GM10248 (cell line): ENCODE data around the gene TMEM108.

Experiments
- CTCF ChIA-PET: fragments of 300-600 bp; sonication (Branson Sonifier 250); formaldehyde crosslinking; extraction: SDS; loops from one replicate; lab custom pipeline; 2021; ENCODE audit warnings: antibody characterized with exemption; lab: Yijun Ruan, JAX
- POLR2A ChIA-PET: fragments of 350-650 bp; sonication (Branson Sonifier 250); formaldehyde crosslinking; extraction: SDS; loops from one replicate; lab custom pipeline; 2020; ENCODE audit warnings: antibody characterized with exemption; lab: Yijun Ruan, JAX
- DNase-seq: peaks from one replicate; pipeline ENCODE4 v3.0.0; 2012; ENCODE audit errors: extremely low spot score
- CTCF ChIP-seq: IDR thresholded peaks from 2 replicates; pipeline ENCODE4 v1.5.1; 2012; ENCODE audit warnings: mild to moderate bottlenecking, low read depth; ENCODE audit errors: extremely low read depth, missing control alignments, control extremely low read depth

TMEM108 gene

GRCh38 chr3:133249490-133249889 lies 211.3 kb downstream of the TMEM108 start:
- DNase-seq = no peak
- ChIA-PET CTCF (interaction anchor here (1.6 kb wide), 1 partner anchor 13 kb away, joined by 6 read pairs; no protein-coding TSS in a partner anchor), POLR2A (no interaction called here)
- TF ChIP-seq CTCF = no peak

GRCh38 chr3:133254151-133254550 lies 216.0 kb downstream of the TMEM108 start:
- CTCF ChIA-PET = no interaction called here
- no peak for DNase-seq
- no peak for TF ChIP-seq CTCF
- POLR2A ChIA-PET = no interaction called here

- no peak for TF ChIP-seq CTCF
- DNase-seq = no peak
- POLR2A ChIA-PET = no interaction called here
- CTCF ChIA-PET = no interaction called here
Observed at GRCh38 chr3:133254716-133255115, 216.5 kb downstream of the TMEM108 start.

GRCh38 chr3:133256787-133257483 lies 218.7 kb downstream of the TMEM108 start:
- CTCF ChIA-PET = no interaction called here
- POLR2A ChIA-PET = no interaction called here
- TF ChIP-seq CTCF = no peak
- peak; percentile 18 for DNase-seq

GRCh38 chr3:133258358-133258757 lies 220.2 kb downstream of the TMEM108 start:
- ChIA-PET POLR2A (no interaction called here), CTCF (interaction anchor here (1.0 kb wide), 1 partner anchor 21 kb away, joined by 3 read pairs; no protein-coding TSS in a partner anchor)
- TF ChIP-seq CTCF = no peak
- DNase-seq = no peak

- no peak for DNase-seq
- ChIA-PET CTCF (no interaction called here), POLR2A (no interaction called here)
- no peak for TF ChIP-seq CTCF
Observed at GRCh38 chr3:133259767-133260166, 221.6 kb downstream of the TMEM108 start.
